Ishikawa (cell line): ENCODE measurements around the gene SLC11A1.

Source experiments
- CEBPB ChIP-seq: IDR thresholded peaks from 2 replicates; pipeline ENCODE4 v1.6.1; 2012
- CREB1 ChIP-seq: IDR thresholded peaks from 2 replicates; pipeline ENCODE4 v1.6.1; 2012; ENCODE audit warnings: low read depth
- EGR1 ChIP-seq: IDR thresholded peaks from 2 replicates; pipeline ENCODE4 v1.6.1; 2012
- EP300 ChIP-seq: IDR thresholded peaks from 2 replicates; pipeline ENCODE4 v1.6.1; 2012; ENCODE audit warnings: borderline replicate concordance
- FOXM1 ChIP-seq: IDR thresholded peaks from 2 replicates; pipeline ENCODE4 v1.6.1; 2012; ENCODE audit warnings: low read depth, borderline replicate concordance
- MAX ChIP-seq: IDR thresholded peaks from 2 replicates; pipeline ENCODE4 v1.6.1; 2012
- NFIC ChIP-seq: IDR thresholded peaks from 2 replicates; pipeline ENCODE4 v1.6.1; 2012
- RAD21 ChIP-seq: IDR thresholded peaks from 2 replicates; pipeline ENCODE4 v1.6.1; 2012; ENCODE audit warnings: low read depth
- REST ChIP-seq: IDR thresholded peaks from 2 replicates; pipeline ENCODE4 v1.6.1; 2012; ENCODE audit warnings: low read depth, mild to moderate bottlenecking
- TAF1 ChIP-seq: IDR thresholded peaks from 2 replicates; pipeline ENCODE4 v1.6.1; 2012; ENCODE audit warnings: low read depth, mild to moderate bottlenecking
- TCF12 ChIP-seq: IDR thresholded peaks from 2 replicates; pipeline ENCODE4 v1.6.1; 2012; ENCODE audit warnings: low read depth
- TEAD4 ChIP-seq: IDR thresholded peaks from 2 replicates; pipeline ENCODE4 v1.6.1; 2012
- USF1 ChIP-seq: IDR thresholded peaks from 2 replicates; pipeline ENCODE4 v1.6.1; 2012
- YY1 ChIP-seq: IDR thresholded peaks from 2 replicates; pipeline ENCODE4 v1.6.1; 2012; ENCODE audit warnings: low read depth
- ZBTB7A ChIP-seq: IDR thresholded peaks from 2 replicates; pipeline ENCODE4 v1.6.1; 2012; ENCODE audit warnings: low read depth

Gene SLC11A1

GRCh38 chr2:218345491-218346236, 36.4 kb upstream of the SLC11A1 start:
- TF ChIP-seq MAX (no peak), EGR1 (no peak), TCF12 (no peak), USF1 (peak; percentile 14; the same call in 1 of the 2 replicates), TEAD4 (no peak), ZBTB7A (0 out of 2 replicates have a peak, but pooled peaks have one; percentile 34), TAF1 (no peak)

- no peak for TF ChIP-seq TEAD4
- TF ChIP-seq ZBTB7A: no peak
- TF ChIP-seq EP300: no peak
- no peak for TF ChIP-seq RAD21
- TF ChIP-seq FOXM1: no peak
- TF ChIP-seq EGR1: no peak
- TF ChIP-seq TAF1: no peak
- TF ChIP-seq CREB1: no peak
- TF ChIP-seq YY1: no peak
- no peak for TF ChIP-seq REST
- TF ChIP-seq NFIC: no peak
- TF ChIP-seq CEBPB: no peak
Observed at GRCh38 chr2:218347172-218347571, 34.9 kb upstream of the SLC11A1 start.

- TF ChIP-seq RAD21 (no peak), EP300 (no peak), USF1 (no peak), NFIC (no peak), EGR1 (no peak), ZBTB7A (no peak), CREB1 (no peak), TEAD4 (no peak), FOXM1 (no peak), CEBPB (no peak), YY1 (no peak), TCF12 (no peak), TAF1 (no peak), REST (no peak), MAX (no peak)
Observed at GRCh38 chr2:218354045-218354444, 28.0 kb upstream of the SLC11A1 start.

- no peak for TF ChIP-seq ZBTB7A
- TF ChIP-seq EGR1: no peak
- TF ChIP-seq EP300: no peak
- no peak for TF ChIP-seq NFIC
- TF ChIP-seq TCF12: no peak
- no peak for TF ChIP-seq YY1
- TF ChIP-seq MAX: no peak
- no peak for TF ChIP-seq RAD21
- no peak for TF ChIP-seq FOXM1
- no peak for TF ChIP-seq TEAD4
- TF ChIP-seq USF1: no peak
Observed at GRCh38 chr2:218354850-218355443, 27.1 kb upstream of the SLC11A1 start.
